GM18499 (cell line): Measurements from ENCODE around the gene SUGCT.

Source experiments
- ATAC-seq: cut with Tn5 transposase; IDR thresholded peaks from one replicate; pipeline ENCODE4 v1.9.1; 2021; ENCODE audit warnings: moderate number of reproducible peaks; ENCODE audit not compliant: insufficient read depth, unreplicated experiment

Gene SUGCT

GRCh38 chr7:40786909-40787308 is 652.1 kb downstream of the SUGCT start:
- no peak for ATAC-seq

- ATAC-seq, result no peak
These were observed 658.3 kb downstream of the SUGCT start for GRCh38 chr7:40793132-40793531.

- ATAC-seq, result no peak
These were observed 660.8 kb downstream of the SUGCT start for GRCh38 chr7:40795607-40796006.

- ATAC-seq, result no peak
These were observed 661.9 kb downstream of the SUGCT start for GRCh38 chr7:40796723-40797122.

GRCh38 chr7:40798613-40799012 is 663.8 kb downstream of the SUGCT start:
- no peak for ATAC-seq

- no peak for ATAC-seq
These were observed 664.9 kb downstream of the SUGCT start for GRCh38 chr7:40799493-40800403.

- no peak for ATAC-seq
These were observed 666.0 kb downstream of the SUGCT start for GRCh38 chr7:40800771-40801170.

- no peak for ATAC-seq
These were observed 667.7 kb downstream of the SUGCT start for GRCh38 chr7:40802497-40802896.

GRCh38 chr7:40804477-40805215 is 669.8 kb downstream of the SUGCT start:
- no peak for ATAC-seq

GRCh38 chr7:40805361-40805760 is 670.6 kb downstream of the SUGCT start:
- ATAC-seq, result no peak

GRCh38 chr7:40808378-40808942 is 673.7 kb downstream of the SUGCT start:
- ATAC-seq, result no peak

GRCh38 chr7:40810274-40810673 is 675.5 kb downstream of the SUGCT start:
- no peak for ATAC-seq

GRCh38 chr7:40811666-40812065 is 676.9 kb downstream of the SUGCT start:
- ATAC-seq, result no peak

- no peak for ATAC-seq
These were observed 680.2 kb downstream of the SUGCT start for GRCh38 chr7:40815022-40815421.

- ATAC-seq, result no peak
These were observed 680.7 kb downstream of the SUGCT start for GRCh38 chr7:40815512-40815911.

- ATAC-seq, result no peak
These were observed 688.1 kb downstream of the SUGCT start for GRCh38 chr7:40822861-40823260.

- ATAC-seq, result no peak
These were observed 689.7 kb downstream of the SUGCT start for GRCh38 chr7:40824461-40824860.

GRCh38 chr7:40826411-40827221 is 691.8 kb downstream of the SUGCT start:
- no peak for ATAC-seq

GRCh38 chr7:40827222-40828085 is 692.6 kb downstream of the SUGCT start:
- ATAC-seq, result no peak
